ENCODE measurements around the gene TAF6L.

DNA sequence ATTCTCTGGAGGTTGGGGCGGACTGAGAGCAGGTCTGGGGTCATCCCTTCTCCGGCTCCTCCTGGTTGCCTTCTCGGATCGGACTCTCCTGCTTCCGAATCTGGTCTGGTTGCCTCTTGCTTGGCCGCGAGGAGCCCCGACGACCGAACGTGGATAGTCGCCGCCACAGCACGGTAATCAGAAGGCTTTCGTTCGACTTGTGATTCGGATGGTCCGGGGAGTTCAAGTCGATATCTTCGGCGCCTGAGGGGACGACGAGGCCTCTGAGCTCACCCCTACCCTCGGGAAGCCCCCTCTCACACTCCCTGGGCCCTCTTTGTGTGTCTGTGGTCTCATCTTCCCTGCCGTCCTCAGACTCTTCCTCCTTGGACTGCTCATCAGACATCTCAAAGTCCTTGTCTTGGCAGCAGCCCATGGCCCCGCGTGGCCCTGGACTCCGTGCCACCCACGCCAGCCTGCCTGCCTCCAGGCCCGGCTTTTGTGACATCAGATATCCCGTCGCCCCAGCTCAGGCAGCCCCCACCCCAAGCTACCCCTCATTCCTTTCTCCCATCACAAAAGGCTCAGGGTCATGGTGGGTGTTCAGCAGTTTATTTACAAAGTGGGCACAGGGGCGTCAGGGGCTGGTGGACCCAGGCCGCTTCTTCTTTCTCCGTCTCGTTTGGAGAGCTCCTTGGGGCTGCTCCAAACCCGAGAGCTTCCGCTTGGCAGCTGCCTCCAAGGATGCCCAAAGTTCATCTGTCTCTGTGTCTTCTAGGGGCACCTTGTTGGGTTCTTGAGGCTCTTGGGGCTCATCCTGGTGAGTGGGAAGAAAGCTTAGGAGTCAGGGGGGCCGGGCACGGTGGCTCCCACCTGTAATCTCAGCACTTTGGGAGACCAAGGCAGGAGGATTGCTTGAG lies 61.4 kb downstream of the TAF6L start, which contains the start of gene TEX54:
- TF ChIP-seq, protein P1, sequence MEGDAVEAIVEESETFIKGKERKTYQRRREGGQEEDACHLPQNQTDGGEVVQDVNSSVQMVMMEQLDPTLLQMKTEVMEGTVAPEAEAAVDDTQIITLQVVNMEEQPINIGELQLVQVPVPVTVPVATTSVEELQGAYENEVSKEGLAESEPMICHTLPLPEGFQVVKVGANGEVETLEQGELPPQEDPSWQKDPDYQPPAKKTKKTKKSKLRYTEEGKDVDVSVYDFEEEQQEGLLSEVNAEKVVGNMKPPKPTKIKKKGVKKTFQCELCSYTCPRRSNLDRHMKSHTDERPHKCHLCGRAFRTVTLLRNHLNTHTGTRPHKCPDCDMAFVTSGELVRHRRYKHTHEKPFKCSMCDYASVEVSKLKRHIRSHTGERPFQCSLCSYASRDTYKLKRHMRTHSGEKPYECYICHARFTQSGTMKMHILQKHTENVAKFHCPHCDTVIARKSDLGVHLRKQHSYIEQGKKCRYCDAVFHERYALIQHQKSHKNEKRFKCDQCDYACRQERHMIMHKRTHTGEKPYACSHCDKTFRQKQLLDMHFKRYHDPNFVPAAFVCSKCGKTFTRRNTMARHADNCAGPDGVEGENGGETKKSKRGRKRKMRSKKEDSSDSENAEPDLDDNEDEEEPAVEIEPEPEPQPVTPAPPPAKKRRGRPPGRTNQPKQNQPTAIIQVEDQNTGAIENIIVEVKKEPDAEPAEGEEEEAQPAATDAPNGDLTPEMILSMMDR (IDR thresholded peaks at IDR 0.05; ENCODE audit: low read depth, low read length): no peak
- TF ChIP-seq EZH2phosphoT487 (IDR thresholded peaks at IDR 0.05; ENCODE audit: low read depth): no peak
